ENCODE measurements around the gene AKR1D1. TPM values are rescaled to one million over a fixed set of nuclear protein-coding genes. Genes with fewer than 3 reads are reported as not detected.

AKR1D1 gene
- total RNA-seq, 1 donor from 2014 or later: not detected

GRCh38 chr7:138158739-138159528 lies 82.7 kb downstream of the AKR1D1 start:
- H3K27ac ChIP-seq (replicated peaks): no peak overlapping the region
- no peaks in the 10 kb centered on the region for H3K36me3 ChIP-seq
- H3K27me3 ChIP-seq (ENCODE audit: low read depth): no peaks in the 10 kb centered on the region
- DNase-seq: no peak
- intact Hi-C loops (cut with micrococcal nuclease): no loop called here
- H3K4me1 ChIP-seq: no peaks in the 10 kb centered on the region
- H3K4me3 ChIP-seq: no peak overlapping the region
- no peak for TF ChIP-seq CTCF (IDR thresholded peaks at IDR 0.05; ENCODE audit: borderline replicate concordance)
- peaks cover under 1% of the 10 kb centered on the region for H3K9me3 ChIP-seq (replicated peaks)

GRCh38 chr7:138161600-138162081 lies 85.4 kb downstream of the AKR1D1 start:
- intact Hi-C loops (cut with micrococcal nuclease): loop anchor here (5.0 kb wide), 1 partner anchor 576 kb away; no protein-coding TSS in a partner anchor
- Histone ChIP-seq H3K27ac (replicated peaks) (no peak overlapping the region), H3K4me3 (no peak overlapping the region), H3K4me1 (no peaks in the 10 kb centered on the region), H3K9me3 (replicated peaks) (peaks cover 15% of the 10 kb centered on the region), H3K36me3 (no peaks in the 10 kb centered on the region), H3K27me3 (ENCODE audit: low read depth) (no peaks in the 10 kb centered on the region)
- TF ChIP-seq CTCF (IDR thresholded peaks at IDR 0.05; ENCODE audit: borderline replicate concordance): peak; percentile 77
- DNase-seq: peak; percentile 52

- TF ChIP-seq CTCF (IDR thresholded peaks at IDR 0.05; ENCODE audit: borderline replicate concordance): no peak
- no peak for DNase-seq
- H3K27ac ChIP-seq (replicated peaks): no peak overlapping the region
- H3K9me3 ChIP-seq (replicated peaks): peaks cover 15% of the 10 kb centered on the region
- intact Hi-C loops (cut with micrococcal nuclease): loop anchor here (5.0 kb wide), 1 partner anchor 575 kb away; no protein-coding TSS in a partner anchor
- no peak overlapping the region for H3K4me3 ChIP-seq
- no peaks in the 10 kb centered on the region for H3K36me3 ChIP-seq
- no peaks in the 10 kb centered on the region for H3K27me3 ChIP-seq (ENCODE audit: low read depth)
- no peaks in the 10 kb centered on the region for H3K4me1 ChIP-seq
Observed at GRCh38 chr7:138162236-138162635, 86.0 kb downstream of the AKR1D1 start.

- Histone ChIP-seq H3K36me3 (no peaks in the 10 kb centered on the region), H3K9me3 (replicated peaks) (peaks cover 15% of the 10 kb centered on the region), H3K27ac (replicated peaks) (no peak overlapping the region), H3K4me3 (no peak overlapping the region), H3K27me3 (ENCODE audit: low read depth) (no peaks in the 10 kb centered on the region), H3K4me1 (no peaks in the 10 kb centered on the region)
- intact Hi-C loops (cut with micrococcal nuclease): loop anchor here (5.0 kb wide), 1 partner anchor 574 kb away; no protein-coding TSS in a partner anchor
- TF ChIP-seq CTCF (IDR thresholded peaks at IDR 0.05; ENCODE audit: borderline replicate concordance): no peak
- DNase-seq: no peak
Observed at GRCh38 chr7:138163800-138164199, 87.5 kb downstream of the AKR1D1 start.

- intact Hi-C loops (cut with micrococcal nuclease): loop anchor here (5.0 kb wide), 1 partner anchor 572 kb away; no protein-coding TSS in a partner anchor
- no peak for TF ChIP-seq CTCF (IDR thresholded peaks at IDR 0.05; ENCODE audit: borderline replicate concordance)
- Histone ChIP-seq H3K36me3 (no peaks in the 10 kb centered on the region), H3K4me1 (no peaks in the 10 kb centered on the region), H3K27me3 (ENCODE audit: low read depth) (no peaks in the 10 kb centered on the region), H3K27ac (replicated peaks) (no peak overlapping the region), H3K4me3 (no peak overlapping the region), H3K9me3 (replicated peaks) (peaks cover 15% of the 10 kb centered on the region)
- no peak for DNase-seq
Observed at GRCh38 chr7:138164804-138165203, 88.5 kb downstream of the AKR1D1 start.

Data from left ventricle myocardium inferior (tissue), 1 donor.